HG02852 (cell line): ENCODE results near the gene PRDM15.

Experiments
- ATAC-seq: cut with Tn5 transposase; IDR thresholded peaks from one replicate; pipeline ENCODE4 v1.9.1; 2021; ENCODE audit warnings: mild to moderate bottlenecking, moderate library complexity; ENCODE audit not compliant: unreplicated experiment

Gene PRDM15

GRCh38 chr21:41843584-41843983 lies 35.6 kb downstream of the PRDM15 start:
- no peak for ATAC-seq

GRCh38 chr21:41840880-41841279 lies 38.3 kb downstream of the PRDM15 start:
- no peak for ATAC-seq

GRCh38 chr21:41839387-41840000 lies 39.6 kb downstream of the PRDM15 start:
- ATAC-seq = no peak

- ATAC-seq = no peak
Observed at GRCh38 chr21:41837756-41838297, 41.3 kb downstream of the PRDM15 start.

- no peak for ATAC-seq
Observed at GRCh38 chr21:41836166-41837015, 42.8 kb downstream of the PRDM15 start.

- ATAC-seq = no peak
Observed at GRCh38 chr21:41835711-41836154, 43.4 kb downstream of the PRDM15 start.

DNA sequence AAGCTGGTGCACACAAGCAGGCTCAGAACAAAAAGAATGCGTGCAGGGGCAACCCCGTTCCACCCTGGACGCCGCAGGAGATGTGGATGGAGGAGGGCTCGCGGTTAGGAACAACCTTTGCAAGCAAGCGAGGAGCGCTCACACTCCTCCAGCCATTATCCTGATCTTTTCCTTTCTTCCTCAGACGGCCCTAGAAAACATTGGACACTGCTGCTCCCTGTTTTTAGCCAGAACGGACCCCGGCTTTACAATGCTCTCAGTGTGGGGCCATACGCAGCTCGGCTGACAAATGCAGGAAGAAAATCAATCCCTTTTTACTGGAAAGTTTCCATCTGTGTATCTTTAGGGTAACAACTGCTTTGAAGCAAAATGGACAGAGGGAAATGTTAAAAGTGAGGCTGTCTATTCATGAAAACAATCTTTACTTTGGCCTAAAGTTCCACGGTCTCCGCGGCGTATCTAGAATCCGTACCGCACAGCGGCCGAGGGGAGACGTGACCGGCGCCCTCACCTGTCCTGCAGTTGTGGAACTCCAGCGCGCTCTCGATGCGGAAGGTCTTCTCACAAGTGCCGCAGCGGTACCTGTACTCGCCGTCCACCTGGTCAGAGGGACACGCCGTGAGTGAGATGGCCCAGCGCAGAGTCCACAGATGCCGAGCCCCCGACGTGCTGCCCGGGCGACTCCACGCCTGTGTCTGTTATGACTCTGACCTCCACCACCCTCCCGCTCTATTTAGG lies 44.0 kb downstream of the PRDM15 start:
- ATAC-seq = no peak

DNA sequence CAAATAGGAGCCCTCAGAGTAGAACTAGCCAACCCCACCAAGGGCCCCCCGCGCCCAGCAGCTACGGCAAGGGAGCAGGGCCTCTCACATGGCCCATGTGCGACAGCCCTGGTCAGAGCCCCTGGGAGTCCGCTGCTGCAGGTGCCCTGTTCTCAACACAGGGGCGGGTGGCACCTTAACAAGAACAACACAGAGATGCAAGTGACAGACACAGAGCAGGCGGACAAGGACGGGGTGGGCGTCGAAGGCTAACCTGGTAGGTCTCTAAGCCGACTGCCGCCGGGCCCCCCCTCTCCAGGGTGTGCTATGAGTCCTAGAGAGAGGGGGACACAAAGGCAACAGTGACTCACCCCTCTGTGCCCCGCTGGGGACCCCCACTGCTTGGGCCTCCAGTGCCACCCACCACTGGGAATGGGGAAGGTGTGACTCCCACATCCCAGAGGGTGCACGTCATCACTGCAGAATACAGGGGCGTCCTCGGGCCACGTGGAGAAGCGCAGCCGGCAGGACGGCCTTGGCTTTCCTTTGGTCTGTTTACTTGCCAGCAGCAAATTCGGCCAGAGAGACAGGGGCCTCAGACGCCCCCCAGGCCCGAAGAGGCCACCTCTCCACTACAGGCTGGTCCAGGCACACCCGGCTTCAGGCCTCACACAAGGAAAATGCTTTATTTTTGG lies 44.8 kb downstream of the PRDM15 start:
- ATAC-seq = no peak

DNA sequence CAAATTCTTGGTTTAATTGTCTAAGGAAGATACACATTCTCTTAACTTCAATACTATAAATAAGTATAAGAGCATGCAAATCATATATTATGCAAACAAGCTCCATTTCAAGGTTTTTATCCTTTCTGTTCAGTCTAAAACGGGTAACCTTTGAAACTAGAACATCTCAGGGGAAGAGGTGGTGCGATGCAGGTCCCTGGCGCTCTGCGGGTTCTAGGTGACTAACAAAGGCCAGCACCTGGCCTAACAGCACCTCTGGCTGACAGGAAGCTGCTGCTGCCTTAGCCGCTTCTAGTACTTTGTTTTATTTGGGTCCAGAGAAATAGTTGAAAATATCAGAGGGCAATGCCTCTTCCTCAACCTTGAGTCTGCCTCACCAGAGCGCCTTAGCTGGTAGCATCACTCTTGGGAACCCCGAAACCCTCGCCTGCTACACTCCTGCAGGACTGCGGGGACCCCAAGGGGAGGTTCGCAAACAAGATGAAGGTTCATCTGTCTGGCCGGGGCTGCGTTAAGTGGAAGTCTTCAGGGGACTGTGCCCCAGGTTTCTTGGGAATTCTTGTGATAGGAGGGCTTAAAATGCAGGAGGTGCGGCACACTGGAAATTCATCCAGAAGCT lies 45.5 kb downstream of the PRDM15 start:
- ATAC-seq = peak; percentile 67

- ATAC-seq = peak; percentile 72
Observed at GRCh38 chr21:41832596-41833496, 46.3 kb downstream of the PRDM15 start.

- no peak for ATAC-seq
Observed at GRCh38 chr21:41831866-41832595, 47.1 kb downstream of the PRDM15 start.

- no peak for ATAC-seq
Observed at GRCh38 chr21:41831453-41831831, 47.7 kb downstream of the PRDM15 start.

DNA sequence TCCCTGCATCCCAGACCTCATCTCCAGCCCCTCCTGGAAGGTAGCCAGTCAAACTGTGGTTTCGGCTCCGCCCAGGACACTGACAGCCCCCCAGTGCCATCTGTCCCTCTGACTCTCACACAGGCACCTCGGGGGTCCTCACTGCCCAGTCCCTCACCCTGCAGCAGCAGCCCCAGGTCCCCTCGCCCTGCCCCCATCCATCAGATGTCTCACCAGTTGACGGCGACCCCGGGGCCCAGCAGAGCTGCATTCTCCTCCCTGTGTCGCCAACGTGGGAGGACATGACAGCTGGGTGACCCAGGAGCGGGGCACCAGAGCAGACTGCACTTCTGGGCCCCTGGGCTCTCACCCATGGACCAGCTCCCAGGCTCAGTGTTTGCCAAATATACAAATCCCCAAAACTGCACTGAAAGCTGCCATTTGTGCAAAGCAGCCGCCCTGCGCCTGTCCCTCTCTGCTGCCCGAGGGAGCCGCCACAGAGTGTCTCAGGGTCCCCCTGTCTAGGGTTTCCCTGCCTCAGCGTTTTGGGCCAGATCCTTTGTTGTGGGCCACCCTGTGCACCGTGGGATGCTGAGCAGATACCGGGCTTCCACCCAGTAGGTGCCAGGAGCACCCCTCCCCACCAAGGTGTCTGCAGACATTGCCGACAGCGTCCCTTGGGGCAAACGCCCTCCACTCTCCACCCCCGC lies 48.2 kb downstream of the PRDM15 start:
- no peak for ATAC-seq

DNA sequence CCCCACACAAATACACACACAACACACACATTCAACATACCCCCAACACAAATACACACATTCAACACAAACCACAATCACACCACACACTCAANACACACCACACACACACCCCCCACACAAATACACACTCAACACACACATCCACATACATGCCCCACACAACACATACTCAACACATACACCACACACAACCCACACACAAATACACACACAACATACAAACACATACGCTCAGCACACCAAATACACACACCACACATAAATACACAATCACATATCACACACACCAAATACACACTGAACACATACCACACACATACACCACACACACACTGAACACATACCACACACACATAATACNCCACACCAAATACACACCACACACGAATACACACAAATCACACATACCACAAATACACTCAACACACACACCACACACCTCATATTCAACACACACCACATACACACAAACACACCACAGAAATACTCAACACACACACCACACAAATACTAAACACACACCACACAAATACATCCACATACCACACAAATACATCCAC lies 48.9 kb downstream of the PRDM15 start:
- no peak for ATAC-seq

DNA sequence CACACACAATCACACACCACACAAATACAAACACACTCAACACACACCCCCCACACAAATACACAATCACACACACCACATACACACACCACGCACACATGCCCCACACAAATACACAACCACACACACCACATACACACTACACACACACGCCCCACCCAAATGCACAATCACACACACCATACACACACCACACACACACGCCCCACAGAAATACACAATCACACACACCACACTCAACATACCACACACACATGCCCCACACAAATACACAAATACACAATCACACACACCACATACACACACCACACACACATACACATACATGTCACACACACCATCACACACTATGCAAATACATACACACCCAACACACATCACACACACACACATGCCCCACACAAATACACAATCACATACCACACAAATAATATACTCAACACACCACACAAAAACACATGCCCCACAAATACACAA lies 50.2 kb downstream of the PRDM15 start:
- no peak for ATAC-seq

DNA sequence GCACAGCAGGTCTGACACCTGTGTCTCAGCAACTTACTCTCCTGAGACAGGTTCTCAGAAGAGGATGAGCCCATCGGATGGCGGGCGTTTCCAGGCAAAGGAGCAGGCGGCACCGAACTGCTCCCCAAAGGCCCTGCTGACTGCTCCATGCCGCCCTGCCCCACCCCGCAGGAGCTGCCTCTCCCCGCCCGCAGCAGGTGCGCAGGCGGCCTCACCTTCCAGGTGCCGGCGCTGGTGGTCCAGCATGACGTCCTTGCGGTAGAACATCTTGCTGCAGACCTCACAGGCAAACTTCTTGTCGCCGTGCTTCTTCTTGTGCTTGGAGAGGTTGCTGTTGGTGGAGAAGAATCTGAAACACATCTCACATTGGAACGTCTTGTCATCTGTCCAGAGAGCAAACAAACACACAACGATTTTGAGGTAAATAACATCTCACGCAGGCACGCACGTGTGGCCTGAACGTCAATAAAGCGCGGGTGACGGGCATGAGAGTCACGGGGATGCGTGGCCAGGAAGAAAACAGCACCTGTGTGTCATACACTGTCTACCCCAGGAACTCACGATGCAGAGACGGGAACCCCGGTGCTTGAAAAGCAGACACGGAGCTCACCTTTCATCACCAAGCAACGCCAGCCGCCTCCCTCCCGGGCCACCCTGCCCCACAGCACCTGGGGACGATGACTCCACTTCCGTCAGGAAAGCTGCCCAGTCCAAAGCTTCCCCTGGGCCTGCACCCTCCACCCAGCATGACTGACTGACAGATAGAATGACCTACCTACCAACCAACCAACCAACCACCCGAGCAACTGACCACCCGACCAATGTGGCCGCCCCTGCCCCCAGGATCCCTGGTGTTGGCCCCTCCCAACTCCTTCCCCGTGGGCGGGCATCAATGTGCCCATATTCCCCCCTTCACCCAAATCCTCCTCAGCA lies 50.9 kb downstream of the PRDM15 start:
- ATAC-seq = no peak

DNA sequence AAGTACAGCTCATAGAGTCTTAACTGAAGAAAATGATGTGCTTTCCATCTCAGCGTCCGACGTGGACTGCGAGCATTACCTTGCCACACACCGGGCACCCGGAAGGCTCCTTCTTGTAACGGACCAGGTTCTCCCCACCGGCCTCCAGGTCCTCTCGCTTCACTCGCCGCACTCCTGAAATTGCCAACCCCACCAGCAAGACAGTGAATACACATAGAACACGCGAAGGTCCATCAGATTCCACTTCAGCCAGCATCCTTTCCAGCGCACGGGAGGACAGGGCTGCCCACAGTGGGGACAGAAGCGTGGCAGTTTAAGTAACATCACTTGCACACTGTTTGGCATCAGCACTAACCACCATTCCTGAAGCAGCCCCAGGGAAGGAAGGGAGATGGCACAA lies 53.3 kb downstream of the PRDM15 start:
- ATAC-seq = no peak
